Stimulated activated naive CD8-positive, alpha-beta T cell treated with anti-CD3 and anti-CD28 coated beads, Interleukin-15, Interleukin-2, amounts not matched to agents 100 U/mL and 50 U/mL, for 24 hours (primary cell): ENCODE measurements around the gene BAK1.
A peak's percentile ranks its signal among the peaks of the same experiment; 100 is the strongest.
"Not testable (repeated sequence)": the region's sequence is repeated elsewhere in the genome, so short reads cannot be mapped to it uniquely, and the experiment has no call there.

Source experiments
- ATAC-seq: fragments of 150-1000 bp; cut with Tn5 transposase; one replicate; pipeline ENCODE4 v1.10.0; 2021
- DNase-seq: peaks from one replicate; pipeline ENCODE4 v3.0.0; 2021

Gene BAK1

DNA sequence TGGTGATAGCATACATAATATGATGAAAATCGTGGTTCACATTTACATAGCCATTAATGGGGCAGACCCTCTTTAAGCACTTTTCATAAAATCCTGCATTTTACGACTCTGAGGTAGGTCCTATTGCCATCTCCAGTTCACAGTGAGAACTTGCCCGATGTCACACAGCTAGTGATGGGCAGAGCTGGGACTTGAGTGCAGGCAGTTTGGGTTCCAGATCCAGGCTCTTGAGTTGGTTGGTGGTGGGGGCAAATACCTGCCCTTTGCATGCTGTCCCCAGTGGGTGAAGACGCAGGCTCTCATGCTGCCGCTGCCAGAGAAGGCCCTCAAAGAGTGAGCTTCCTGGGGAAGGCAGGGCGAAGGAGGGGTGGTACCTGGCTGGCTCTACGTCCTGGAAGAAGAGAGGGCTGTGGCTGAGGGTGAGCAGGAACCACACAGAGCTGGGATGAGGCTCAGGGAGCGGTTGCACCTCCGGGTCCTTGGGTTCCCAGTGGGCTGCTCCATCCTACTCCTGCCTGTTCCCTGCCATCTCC lies 6.1 kb upstream of the BAK1 start:
- DNase-seq (no peak), ATAC-seq (peak; percentile 1)

DNA sequence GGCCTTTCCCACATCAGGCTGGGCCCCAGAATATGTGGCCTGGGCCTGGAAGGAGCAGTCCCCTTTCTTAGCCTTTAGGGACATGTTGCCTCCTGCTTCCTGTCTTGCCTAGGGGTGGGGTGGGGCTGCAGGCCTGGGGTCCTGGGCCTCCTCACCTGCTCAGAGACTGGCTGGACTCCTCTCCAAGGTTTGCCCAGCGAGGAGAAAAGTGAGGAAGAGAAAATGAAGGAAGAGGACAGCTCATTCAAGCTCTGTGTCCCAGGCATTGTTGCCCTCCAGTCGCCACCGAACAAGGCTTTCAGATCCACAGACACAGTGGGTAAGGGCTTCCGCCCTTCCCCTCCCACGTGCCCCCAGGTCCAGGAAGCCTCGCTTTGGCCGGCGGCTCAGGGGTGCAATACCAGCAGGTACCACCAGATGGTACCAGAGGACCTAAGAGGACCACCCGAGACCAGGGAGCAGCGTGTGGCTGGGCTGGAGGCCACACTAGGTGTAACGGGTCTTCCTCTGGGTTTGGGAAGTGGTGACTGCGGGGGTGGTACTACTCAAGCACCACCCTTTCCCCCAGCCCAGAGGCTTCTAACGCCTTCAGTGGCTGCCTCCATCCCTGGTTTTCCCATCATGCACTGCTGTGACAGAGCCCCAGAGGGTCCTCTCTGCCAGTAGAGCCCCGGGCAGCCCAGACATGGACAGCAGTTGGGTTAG lies 5.5 kb upstream of the BAK1 start:
- DNase-seq (peak; percentile 92), ATAC-seq (peak; percentile 89)

- ATAC-seq, result no peak
- DNase-seq, result no peak
These were observed 4.8 kb upstream of the BAK1 start for GRCh38 chr6:33584700-33585402.

DNA sequence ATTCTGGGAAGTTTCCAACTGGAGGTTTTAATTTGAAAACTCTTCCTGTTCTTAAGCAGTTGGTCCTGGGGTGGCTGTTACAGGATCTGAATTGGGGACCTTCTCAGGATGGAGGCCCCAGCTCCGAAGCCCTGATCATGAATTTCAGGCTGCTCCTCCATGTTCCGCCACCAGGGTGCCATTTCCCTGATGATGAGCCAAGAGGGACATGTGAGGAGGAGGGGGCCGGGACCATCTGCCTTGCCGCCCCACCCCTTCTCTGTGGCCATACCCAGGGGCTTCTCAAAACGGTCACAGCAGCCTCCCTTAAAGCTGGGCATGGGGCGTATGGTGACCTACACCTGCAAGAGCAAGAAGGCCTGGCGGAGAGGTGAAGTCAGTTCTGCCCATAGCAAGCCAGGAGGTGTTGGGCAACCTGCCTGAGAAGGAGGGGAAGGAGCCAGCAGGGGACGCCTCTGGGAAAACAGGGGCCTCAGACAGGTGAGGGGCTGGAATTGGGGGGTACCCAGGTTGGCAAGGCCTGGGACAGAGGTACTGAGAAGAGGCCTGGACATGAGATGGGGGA lies 3.6 kb upstream of the BAK1 start:
- ATAC-seq (no peak), DNase-seq (no peak)

- no peak for ATAC-seq
- DNase-seq, result no peak
These were observed 1.1 kb upstream of the BAK1 start for GRCh38 chr6:33581186-33581585.

DNA sequence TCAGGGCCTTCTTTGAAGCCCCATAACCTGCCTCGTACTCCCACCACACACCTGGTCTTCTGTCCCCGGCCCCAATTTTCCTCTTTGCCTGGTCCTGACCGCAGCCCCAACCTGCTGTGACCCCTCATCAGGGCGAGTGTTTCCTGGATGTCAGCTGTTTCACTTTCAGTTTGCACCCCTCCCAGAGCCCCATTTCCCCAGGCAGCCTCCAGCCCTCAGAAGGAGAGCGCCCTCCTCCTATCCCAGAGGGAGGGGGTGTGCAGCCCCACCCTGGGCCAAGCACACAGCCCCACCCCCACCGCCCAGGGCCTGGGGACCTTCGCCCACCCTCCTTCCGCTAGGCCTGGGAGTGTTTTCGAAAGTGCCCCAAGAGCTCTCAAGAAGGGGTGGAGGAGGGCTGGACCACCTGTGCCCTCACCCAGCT lies 1.5 kb downstream of the BAK1 start:
- no peak for ATAC-seq
- DNase-seq, result peak; percentile 44

GRCh38 chr6:33578164-33578563 lies 1.9 kb downstream of the BAK1 start:
- ATAC-seq (no peak), DNase-seq (no peak)

- no peak for DNase-seq
- ATAC-seq, result no peak
These were observed 2.4 kb downstream of the BAK1 start for GRCh38 chr6:33577718-33578117.

DNA sequence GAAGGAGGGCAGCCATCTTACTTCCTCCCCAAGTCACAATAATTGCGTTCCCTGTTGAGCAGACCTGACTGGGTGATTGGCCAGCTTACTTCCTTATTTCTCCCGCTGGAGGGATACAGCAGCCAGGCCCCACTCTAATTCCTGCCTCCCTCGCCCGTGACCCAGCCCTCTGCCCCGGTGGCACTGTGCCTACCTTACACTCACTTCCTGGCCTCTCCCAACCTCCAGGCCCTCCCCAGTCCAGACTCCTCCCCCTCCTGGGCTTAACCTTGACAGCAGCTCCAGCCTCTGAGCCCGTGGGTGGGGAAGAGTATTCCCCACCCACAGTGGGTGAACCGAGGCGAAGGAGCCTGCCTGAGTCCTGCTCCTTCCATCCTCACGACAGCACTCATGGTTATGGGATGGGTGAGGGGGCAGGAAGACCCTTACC lies 3.0 kb downstream of the BAK1 start:
- ATAC-seq, result no peak
- no peak for DNase-seq

GRCh38 chr6:33576668-33577067 lies 3.4 kb downstream of the BAK1 start:
- ATAC-seq (no peak), DNase-seq (no peak)

GRCh38 chr6:33575211-33575610 lies 4.9 kb downstream of the BAK1 start:
- ATAC-seq (no peak), DNase-seq (no peak)

DNA sequence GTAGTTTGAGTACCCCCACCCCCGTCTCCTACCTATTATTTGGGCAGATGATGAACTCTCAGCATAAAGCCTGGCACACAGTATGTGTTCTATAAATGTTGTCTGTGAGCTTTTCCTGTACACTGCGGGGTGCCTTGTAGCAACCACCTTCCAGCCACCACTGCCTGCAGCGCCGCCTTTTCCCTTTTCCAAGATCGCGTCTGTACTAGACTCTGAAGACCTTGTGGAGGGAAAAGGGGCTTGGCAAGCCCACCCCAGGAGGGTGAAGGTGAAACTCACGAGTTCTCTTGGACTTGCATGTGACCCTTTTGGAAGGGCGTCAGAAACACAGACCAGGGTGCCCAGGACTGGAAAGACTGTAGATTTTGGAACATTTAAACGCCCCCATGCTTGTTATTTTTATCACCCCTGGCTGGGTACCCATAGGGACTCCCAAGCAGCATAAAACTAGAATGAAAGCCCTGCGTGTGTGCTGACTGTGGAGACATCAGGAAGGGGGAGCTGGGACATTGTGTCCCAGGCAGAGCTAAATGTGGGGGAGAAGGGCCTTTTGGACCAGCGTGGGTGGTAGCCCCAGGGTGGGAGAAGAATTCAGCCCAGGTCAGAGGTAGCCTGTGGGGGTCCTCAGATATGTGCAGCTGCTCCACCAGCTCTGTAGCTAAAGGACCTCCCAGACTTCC lies 8.3 kb downstream of the BAK1 start:
- no peak for DNase-seq
- ATAC-seq, result no peak

GRCh38 chr6:33570806-33571636 lies 9.1 kb downstream of the BAK1 start:
- DNase-seq, result peak; percentile 91
- ATAC-seq, result peak; percentile 91

DNA sequence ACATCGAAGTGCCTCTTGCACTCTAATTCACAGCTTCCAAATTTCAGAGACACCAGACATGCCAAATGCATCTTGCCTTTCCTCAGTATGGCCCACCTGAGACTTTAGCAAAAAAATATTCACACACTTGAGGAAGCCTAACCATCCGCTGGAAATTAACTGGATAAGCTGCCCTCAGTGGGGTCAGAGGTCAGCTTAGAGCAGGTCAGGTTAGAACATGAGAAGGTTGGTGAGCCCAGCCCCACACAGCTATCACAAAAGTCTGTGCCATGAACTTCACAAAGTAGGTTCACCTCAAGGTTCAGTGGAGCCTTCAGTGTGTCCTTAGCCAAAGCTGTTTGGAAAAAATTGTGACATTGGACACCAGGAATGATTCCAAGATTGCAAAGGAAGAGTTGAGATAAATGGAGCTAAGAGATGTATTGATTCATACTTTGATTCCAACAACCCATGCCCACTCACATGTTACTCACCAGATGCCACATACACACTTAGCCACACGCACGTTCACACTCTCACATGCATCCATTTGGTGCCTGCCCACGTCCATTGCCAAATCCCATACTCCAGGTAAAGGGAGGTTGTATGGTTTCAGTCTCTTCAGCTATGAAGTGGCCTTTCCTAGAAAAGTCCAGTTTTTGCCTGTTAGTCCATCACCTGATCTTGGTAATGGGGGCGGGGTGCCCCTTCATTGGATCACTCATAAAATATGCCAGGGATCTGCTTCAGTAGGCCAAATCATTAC lies 11.1 kb downstream of the BAK1 start:
- DNase-seq (no peak), ATAC-seq (no peak)

GRCh38 chr6:33567836-33568235 lies 12.2 kb downstream of the BAK1 start:
- DNase-seq (no peak), ATAC-seq (no peak)

- no peak for DNase-seq
These were observed 13.6 kb downstream of the BAK1 start for GRCh38 chr6:33566182-33567084.

DNA sequence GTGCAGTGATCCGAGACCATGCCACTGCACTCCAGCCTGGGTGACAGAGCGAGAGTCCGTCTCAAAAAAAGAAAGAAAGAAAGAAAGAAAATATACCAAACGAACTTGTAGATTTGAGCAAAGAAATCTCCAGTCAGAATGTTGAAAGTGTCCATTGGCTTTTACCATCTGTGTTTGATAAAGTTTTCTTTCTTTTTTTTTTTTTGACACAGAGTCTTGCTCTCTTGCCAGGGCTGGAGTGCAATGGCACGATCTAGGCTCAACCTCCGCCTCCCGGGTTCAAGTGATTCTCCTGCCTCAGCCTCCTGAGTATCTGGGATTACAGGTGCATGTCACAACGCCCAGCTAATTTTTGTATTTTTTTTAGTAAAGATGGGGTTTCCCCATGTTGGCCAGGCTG lies 21.3 kb downstream of the BAK1 start:
- DNase-seq (no peak), ATAC-seq (no peak)

More at GRCh38 chr6:33566182-33567084, 13.6 kb downstream of the BAK1 start:
- no peak for ATAC-seq

DNA sequence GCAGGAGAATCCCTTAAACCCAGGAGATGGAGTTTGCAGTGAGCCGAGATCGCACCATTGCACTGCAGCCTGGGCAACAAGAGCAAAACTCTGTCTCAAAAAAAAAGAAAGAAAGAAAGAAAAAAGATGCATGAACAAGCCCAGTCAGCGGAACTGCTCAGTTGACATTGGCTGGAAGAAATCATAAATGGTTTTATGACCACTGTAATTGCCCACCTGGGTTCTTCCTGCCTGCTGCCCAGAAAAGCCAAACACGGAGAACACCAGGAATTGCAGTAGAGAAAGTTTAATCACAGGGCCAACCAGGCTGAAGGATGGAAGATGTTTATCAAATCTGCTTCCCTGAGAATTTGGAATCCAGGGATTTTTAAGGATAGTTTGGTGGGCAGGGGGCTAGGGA lies 22.7 kb downstream of the BAK1 start:
- no peak for ATAC-seq

DNA sequence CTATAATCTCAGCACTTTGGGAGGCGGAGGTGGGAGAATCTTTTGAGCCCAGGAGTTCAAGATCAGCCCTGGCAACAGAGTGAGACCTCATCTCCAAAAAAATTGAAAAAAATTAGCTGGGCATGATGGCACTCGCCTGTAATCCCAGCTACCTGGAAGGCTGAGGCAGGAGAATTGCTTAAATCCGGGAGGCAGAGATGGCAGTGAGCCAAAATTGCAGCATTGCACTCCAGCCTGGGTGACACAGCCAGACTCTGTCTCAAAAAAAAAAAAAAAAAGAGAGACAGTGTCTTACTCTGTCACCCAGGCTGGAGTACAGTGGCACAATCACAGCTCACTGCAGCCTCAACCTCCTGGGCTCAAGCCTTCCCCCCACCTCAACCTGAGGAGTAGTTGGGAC lies 27.2 kb downstream of the BAK1 start:
- ATAC-seq, DNase-seq: not testable (repeated sequence)

More for the DNA sequence above, 22.7 kb downstream of the BAK1 start:
- DNase-seq, result no peak

DNA sequence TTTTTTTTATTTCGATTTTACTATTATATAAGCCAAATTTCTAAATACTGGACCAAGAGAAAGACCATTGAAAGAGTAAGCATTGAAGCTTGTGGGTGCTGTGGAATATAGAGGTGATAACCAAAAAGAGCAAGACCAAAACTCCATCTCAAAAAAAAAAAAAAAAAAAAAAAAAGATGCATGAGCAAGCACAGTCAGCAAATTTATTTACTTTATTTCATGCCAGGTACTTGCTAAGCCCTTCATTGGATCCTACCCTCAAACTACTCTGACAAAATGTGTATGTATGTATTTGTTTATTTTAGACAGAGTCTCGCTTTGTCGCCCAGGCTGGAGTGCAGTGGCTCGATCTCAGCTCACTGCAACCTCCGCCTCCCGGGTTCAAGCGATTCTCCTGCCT lies 27.8 kb downstream of the BAK1 start:
- DNase-seq, result no peak
- no peak for ATAC-seq
